GM12892 (cell line): Measurements from ENCODE around the gene SFTPB.

Experiments used
- POLR2A ChIP-seq: IDR thresholded peaks from 2 replicates; pipeline ENCODE4 v1.6.1; 2011; ENCODE audit warnings: low read depth, low read length, control low read depth
- POLR2AphosphoS5 ChIP-seq: IDR thresholded peaks from 2 replicates; pipeline ENCODE4 v1.6.1; 2011; ENCODE audit warnings: low read depth, low read length, control low read depth
- TAF1 ChIP-seq: IDR thresholded peaks from 2 replicates; pipeline ENCODE4 v1.6.1; 2011; ENCODE audit warnings: low read depth, mild to moderate bottlenecking, control low read depth, low read length, borderline replicate concordance

DNA sequence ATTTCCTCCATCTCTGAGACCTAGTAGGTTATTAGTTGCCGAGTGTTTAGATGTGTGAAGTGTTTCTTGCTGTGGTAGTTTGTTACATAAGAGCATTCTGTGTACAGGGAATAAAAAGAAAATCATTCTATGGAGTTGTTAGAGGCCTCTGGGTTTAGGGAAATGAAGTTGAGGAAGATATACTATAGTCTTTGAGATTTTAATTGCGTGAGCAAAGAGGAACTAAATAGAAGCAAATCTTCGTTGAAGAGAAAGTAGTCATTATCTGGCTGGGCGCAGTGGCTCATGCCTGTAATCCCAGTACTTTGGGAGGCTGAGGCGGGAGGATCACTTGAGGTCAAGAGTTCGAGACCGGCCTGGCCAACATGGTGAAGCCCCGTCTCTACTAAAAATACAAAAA lies 33.0 kb downstream of the SFTPB start:
- no peak for TF ChIP-seq TAF1
- TF ChIP-seq POLR2A = no peak
- no peak for TF ChIP-seq POLR2AphosphoS5
